Caco-2 (cell line): ENCODE data around the gene NOXO1. TPM values are rescaled to one million over a fixed set of nuclear protein-coding genes. Genes with fewer than 3 reads are reported as not detected.

Source experiments
- BruUV-seq: library from RNA; stranded (reverse); fragments of 400-500 nt; replicated peaks from 2 replicates; lab custom pipeline; 2021; lab: Mats Ljungman, UMichigan
- CTCF ChIA-PET: fragments of 300-600 bp; sonication (Branson Sonifier 250); formaldehyde crosslinking; loops from one replicate; lab custom pipeline; 2022; ENCODE audit warnings: antibody characterized with exemption; lab: Charles Lee
- POLR2A ChIA-PET: fragments of 300-600 bp; sonication (Branson Sonifier 250); formaldehyde crosslinking; loops from one replicate; lab custom pipeline; 2022; ENCODE audit warnings: antibody characterized with exemption; lab: Charles Lee
- DNase-seq, 2 experiments: peaks; one replicate each; pipeline versions ENCODE4 v3.0.0 to v3.0.0-alpha.2; 2020 to 2022
- H3K27me3 ChIP-seq: replicated peaks from 2 replicates; pipeline ENCODE4 v1.6.0; 2011; ENCODE audit warnings: low read length; ENCODE audit not compliant: control insufficient read depth, insufficient read depth
- H3K36me3 ChIP-seq: 2 replicates; pipeline ENCODE4 v1.5.1; 2011; ENCODE audit warnings: low read length; ENCODE audit not compliant: control insufficient read depth, insufficient read depth
- H3K4me1 ChIP-seq: fragments of 250-450 bp; sonication (Bioruptor Pico); 2 replicates; pipeline ENCODE4 v1.5.1; 2020; ENCODE audit warnings: mild to moderate bottlenecking
- H3K4me3 ChIP-seq: 2 replicates; pipeline ENCODE4 v1.5.1; 2011; ENCODE audit warnings: low read depth, mild to moderate bottlenecking, control low read depth, low read length
- H3K9me3 ChIP-seq: fragments of 250-450 bp; sonication (Bioruptor Pico); 2 replicates; pipeline ENCODE4 v1.5.1; 2020; ENCODE audit warnings: mild to moderate bottlenecking, moderate library complexity
- H3K27ac Mint-ChIP-seq: one replicate; pipeline ENCODE4 v1.8.0; 2022; ENCODE audit warnings: mixed read lengths; ENCODE audit not compliant: unreplicated experiment
- H3K27me3 Mint-ChIP-seq: one replicate; pipeline ENCODE4 v1.8.0; 2022; ENCODE audit warnings: mixed read lengths; ENCODE audit not compliant: insufficient read depth, unreplicated experiment
- H3K36me3 Mint-ChIP-seq: one replicate; pipeline ENCODE4 v1.8.0; 2022; ENCODE audit warnings: mild to moderate bottlenecking, mixed read lengths; ENCODE audit not compliant: insufficient read depth, unreplicated experiment
- H3K4me1 Mint-ChIP-seq: one replicate; pipeline ENCODE4 v1.8.0; 2022; ENCODE audit warnings: low read depth, mixed read lengths; ENCODE audit not compliant: unreplicated experiment
- H3K4me3 Mint-ChIP-seq: one replicate; pipeline ENCODE4 v1.8.0; 2022; ENCODE audit warnings: mild to moderate bottlenecking, moderate library complexity, mixed read lengths; ENCODE audit not compliant: unreplicated experiment
- H3K9me3 Mint-ChIP-seq: one replicate; pipeline ENCODE4 v1.8.0; 2022; ENCODE audit warnings: mixed read lengths; ENCODE audit not compliant: unreplicated experiment
- intact Hi-C: fragments of 100-400 bp; cut with micrococcal nuclease; formaldehyde crosslinking; loops from one replicate; pipeline ENCODE4 v1.10.0; 2022; ENCODE audit not compliant: unreplicated experiment
- total RNA-seq: library from RNA; stranded (reverse); gene quantifications from 2 replicates; pipeline ENCODE4 v1.2.3, GENCODE V29; 2022
- TF ChIP-seq, protein P1 (sequence below), 2 experiments: fragments of 200-600 bp in 1 of 2; IDR thresholded peaks; 1 replicate in 1 of 2; 2 replicates in 1 of 2; pipeline versions ENCODE4 v1.5.1 to v1.8.0; 2011 to 2022; ENCODE audit warnings: antibody characterized with exemption in 1 of 2, control low read depth in 1 of 2, inconsistent platforms in 1 of 2, low read depth in 1 of 2, low read length in 1 of 2, mild to moderate bottlenecking in 1 of 2, moderate library complexity in 1 of 2; ENCODE audit not compliant: insufficient read depth in 1 of 2, severe bottlenecking in 1 of 2, unreplicated experiment in 1 of 2

Gene NOXO1
- total RNA-seq, 1 experiment from 2014 or later: 1.1 TPM

DNA sequence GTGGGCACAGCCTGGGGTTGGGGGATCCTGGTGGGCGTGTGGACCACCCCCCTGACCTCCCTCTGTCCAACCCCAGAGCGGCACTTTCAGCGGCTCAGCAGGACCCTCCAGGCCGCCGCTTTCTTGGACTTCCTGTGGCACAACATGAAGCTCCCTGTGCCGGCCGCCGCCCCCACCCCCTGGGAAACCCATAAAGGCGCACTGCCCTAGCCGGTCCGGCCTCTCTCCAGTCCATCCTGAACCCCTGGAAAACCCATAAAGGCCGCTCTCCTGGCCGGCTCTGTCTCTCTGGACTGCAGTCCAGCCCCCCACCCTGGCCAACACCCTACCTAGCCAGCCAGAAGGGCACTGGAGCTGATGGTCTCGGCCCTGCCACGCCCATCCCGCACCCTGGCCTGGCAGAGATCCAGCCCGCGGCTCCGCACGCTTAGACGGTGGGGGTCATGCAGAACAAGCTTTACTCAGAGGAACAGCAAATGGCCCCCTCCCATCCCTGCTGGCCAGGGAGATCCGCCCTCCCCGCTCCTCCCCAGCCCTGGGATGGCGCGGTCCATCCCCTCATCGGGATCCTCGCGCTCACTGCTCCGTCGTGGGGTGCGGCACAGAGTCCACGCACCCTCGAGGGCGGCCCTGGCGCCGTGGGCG, 2.7 kb downstream of the NOXO1 start:
- no peaks in the 10 kb centered on the region; the same call in 1 of the 2 replicates for H3K36me3 ChIP-seq
- intact Hi-C loops: no loop called here
- H3K4me1 ChIP-seq: peaks cover 6% of the 10 kb centered on the region; the same call in 1 of the 2 replicates
- TF ChIP-seq, protein P1, sequence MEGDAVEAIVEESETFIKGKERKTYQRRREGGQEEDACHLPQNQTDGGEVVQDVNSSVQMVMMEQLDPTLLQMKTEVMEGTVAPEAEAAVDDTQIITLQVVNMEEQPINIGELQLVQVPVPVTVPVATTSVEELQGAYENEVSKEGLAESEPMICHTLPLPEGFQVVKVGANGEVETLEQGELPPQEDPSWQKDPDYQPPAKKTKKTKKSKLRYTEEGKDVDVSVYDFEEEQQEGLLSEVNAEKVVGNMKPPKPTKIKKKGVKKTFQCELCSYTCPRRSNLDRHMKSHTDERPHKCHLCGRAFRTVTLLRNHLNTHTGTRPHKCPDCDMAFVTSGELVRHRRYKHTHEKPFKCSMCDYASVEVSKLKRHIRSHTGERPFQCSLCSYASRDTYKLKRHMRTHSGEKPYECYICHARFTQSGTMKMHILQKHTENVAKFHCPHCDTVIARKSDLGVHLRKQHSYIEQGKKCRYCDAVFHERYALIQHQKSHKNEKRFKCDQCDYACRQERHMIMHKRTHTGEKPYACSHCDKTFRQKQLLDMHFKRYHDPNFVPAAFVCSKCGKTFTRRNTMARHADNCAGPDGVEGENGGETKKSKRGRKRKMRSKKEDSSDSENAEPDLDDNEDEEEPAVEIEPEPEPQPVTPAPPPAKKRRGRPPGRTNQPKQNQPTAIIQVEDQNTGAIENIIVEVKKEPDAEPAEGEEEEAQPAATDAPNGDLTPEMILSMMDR (IDR thresholded peaks at IDR 0.05; ENCODE audit: insufficient read depth in 1 of 2, low read depth in 1 of 2, low read length in 1 of 2, severe bottlenecking in 1 of 2, unreplicated experiment in 1 of 2): no peak
- BruUV-seq: no TSS peak
- H3K9me3 ChIP-seq: no peaks in the 10 kb centered on the region
- no peak for DNase-seq
- no peak overlapping the region for H3K27ac Mint-ChIP-seq
- H3K4me3 Mint-ChIP-seq: no peak overlapping the region
- H3K4me1 Mint-ChIP-seq: peaks cover 7% of the 10 kb centered on the region
- ChIA-PET CTCF (no interaction called here), POLR2A (no interaction called here)
- peaks cover 36% of the 10 kb centered on the region for H3K36me3 Mint-ChIP-seq
- no peaks in the 10 kb centered on the region for H3K27me3 Mint-ChIP-seq
- H3K9me3 Mint-ChIP-seq: no peaks in the 10 kb centered on the region
- H3K27me3 ChIP-seq: no peaks in the 10 kb centered on the region
- H3K4me3 ChIP-seq: no peak overlapping the region

DNA sequence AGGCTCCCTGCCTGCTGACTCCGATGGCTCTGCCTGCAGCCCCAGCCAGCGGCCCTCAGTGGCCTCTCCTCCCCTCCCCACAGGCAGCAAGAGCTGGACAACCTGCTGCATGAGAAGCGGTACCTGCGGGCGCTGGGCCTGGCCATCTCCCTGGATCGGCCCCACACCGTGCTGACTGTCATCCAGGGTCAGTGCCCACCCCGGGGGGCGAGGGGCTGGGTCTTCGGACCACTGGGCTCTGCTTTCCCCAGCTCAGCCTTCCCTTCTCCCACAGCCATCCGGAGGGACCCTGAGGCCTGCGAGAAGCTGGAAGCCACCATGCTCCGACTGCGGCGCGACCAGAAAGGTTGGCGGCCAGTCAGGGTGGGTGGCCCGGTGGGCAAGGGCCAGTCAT, 3.4 kb downstream of the NOXO1 start:
- CTCF ChIA-PET: no interaction called here
- H3K4me3 Mint-ChIP-seq: no peak overlapping the region
- no TSS peak for BruUV-seq

DNA sequence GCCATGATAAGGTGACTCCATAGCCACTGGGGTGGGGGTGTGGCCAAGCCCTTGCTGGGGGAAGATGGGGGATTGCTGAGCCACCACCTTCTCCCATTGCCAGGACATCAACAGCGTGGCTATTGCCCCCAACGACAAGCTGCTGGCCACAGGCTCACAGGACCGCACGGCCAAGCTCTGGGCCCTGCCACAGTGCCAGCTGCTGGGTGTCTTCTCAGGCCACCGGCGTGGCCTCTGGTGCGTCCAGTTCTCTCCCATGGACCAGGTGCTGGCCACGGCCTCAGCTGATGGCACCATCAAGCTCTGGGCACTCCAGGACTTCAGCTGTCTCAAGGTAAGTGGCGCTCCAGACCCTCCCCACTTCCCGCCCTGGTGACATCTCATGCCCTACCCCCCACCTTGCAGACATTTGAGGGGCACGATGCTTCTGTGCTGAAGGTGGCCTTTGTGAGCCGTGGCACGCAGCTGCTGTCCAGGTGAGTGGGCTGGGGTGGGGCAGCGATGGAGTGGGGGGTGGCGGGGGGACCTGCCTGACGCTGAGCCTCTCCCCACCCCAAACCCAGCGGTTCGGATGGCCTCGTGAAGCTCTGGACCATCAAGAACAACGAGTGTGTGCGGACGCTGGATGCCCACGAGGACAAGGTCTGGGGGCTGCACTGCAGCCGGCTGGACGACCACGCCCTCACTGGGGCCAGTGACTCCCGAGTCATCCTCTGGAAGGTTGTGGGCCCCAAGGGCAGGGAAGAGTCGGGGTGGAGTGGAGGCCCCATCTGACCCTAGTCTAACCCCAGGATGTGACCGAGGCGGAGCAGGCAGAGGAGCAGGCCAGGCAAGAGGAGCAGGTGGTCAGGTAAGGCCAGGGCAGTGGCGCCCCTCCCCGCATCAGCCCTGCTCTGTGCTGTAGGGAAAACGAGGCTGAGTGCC, 4.1 kb downstream of the NOXO1 start:
- H3K36me3 ChIP-seq: no peaks in the 10 kb centered on the region; the same call in 1 of the 2 replicates
- peaks cover 9% of the 10 kb centered on the region for H3K4me1 Mint-ChIP-seq
- no peak overlapping the region for H3K4me3 Mint-ChIP-seq
- no peak for DNase-seq
- H3K27me3 Mint-ChIP-seq: no peaks in the 10 kb centered on the region
- H3K4me3 ChIP-seq: no peak overlapping the region
- ChIA-PET CTCF (no interaction called here), POLR2A (no interaction called here)
- no peaks in the 10 kb centered on the region for H3K27me3 ChIP-seq
- no peaks in the 10 kb centered on the region for H3K9me3 ChIP-seq
- no peak overlapping the region for H3K27ac Mint-ChIP-seq
- peaks cover 28% of the 10 kb centered on the region for H3K36me3 Mint-ChIP-seq
- TF ChIP-seq, protein P1 (IDR thresholded peaks at IDR 0.05; ENCODE audit: insufficient read depth in 1 of 2, low read depth in 1 of 2, low read length in 1 of 2, severe bottlenecking in 1 of 2, unreplicated experiment in 1 of 2): no peak
- no peaks in the 10 kb centered on the region for H3K4me1 ChIP-seq
- no TSS peak for BruUV-seq
- H3K9me3 Mint-ChIP-seq: no peaks in the 10 kb centered on the region
- intact Hi-C loops: no loop called here

More for the DNA sequence above, 3.4 kb downstream of the NOXO1 start:
- no peaks in the 10 kb centered on the region for H3K27me3 Mint-ChIP-seq
- no peaks in the 10 kb centered on the region for H3K27me3 ChIP-seq
- H3K36me3 Mint-ChIP-seq: peaks cover 29% of the 10 kb centered on the region
- TF ChIP-seq, protein P1 (IDR thresholded peaks at IDR 0.05; ENCODE audit: insufficient read depth in 1 of 2, low read depth in 1 of 2, low read length in 1 of 2, severe bottlenecking in 1 of 2, unreplicated experiment in 1 of 2): no peak
- POLR2A ChIA-PET: no interaction called here
- H3K4me3 ChIP-seq: no peak overlapping the region
- no peak for DNase-seq
- peaks cover 6% of the 10 kb centered on the region for H3K4me1 Mint-ChIP-seq
- no peaks in the 10 kb centered on the region for H3K9me3 Mint-ChIP-seq
- H3K27ac Mint-ChIP-seq: no peak overlapping the region
- H3K9me3 ChIP-seq: no peaks in the 10 kb centered on the region
- H3K36me3 ChIP-seq: no peaks in the 10 kb centered on the region; the same call in 1 of the 2 replicates
- H3K4me1 ChIP-seq: no peaks in the 10 kb centered on the region
- intact Hi-C loops: no loop called here
